Memory B cell (primary cell): ENCODE results near the gene ADCY3.

ENCODE experiments used
- ATAC-seq: fragments of 150-1000 bp; cut with Tn5 transposase; 2 replicates; pipeline ENCODE4 v1.10.0; 2021; ENCODE audit warnings: low read depth, mild to moderate bottlenecking, moderate library complexity
- DNase-seq, 2 donors: peaks; one replicate each; pipeline ENCODE4 v3.0.0; 2022; ENCODE audit warnings: low spot score in 2 of 2
- H3K27ac Mint-ChIP-seq: one replicate; pipeline ENCODE4 v1.8.0; 2022; ENCODE audit warnings: mild to moderate bottlenecking, moderate library complexity, mixed read lengths
- H3K27me3 Mint-ChIP-seq: one replicate; pipeline ENCODE4 v1.8.0; 2022; ENCODE audit warnings: mixed read lengths
- H3K36me3 Mint-ChIP-seq: one replicate; pipeline ENCODE4 v1.8.0; 2022; ENCODE audit warnings: mild to moderate bottlenecking, mixed read lengths
- H3K4me1 Mint-ChIP-seq: one replicate; pipeline ENCODE4 v1.8.0; 2022; ENCODE audit warnings: mixed read lengths
- H3K4me3 Mint-ChIP-seq: one replicate; pipeline ENCODE4 v1.8.0; 2022; ENCODE audit warnings: mild to moderate bottlenecking, moderate library complexity, mixed read lengths
- H3K9me3 Mint-ChIP-seq: one replicate; pipeline ENCODE4 v1.8.0; 2022; ENCODE audit warnings: mixed read lengths

Gene ADCY3

DNA sequence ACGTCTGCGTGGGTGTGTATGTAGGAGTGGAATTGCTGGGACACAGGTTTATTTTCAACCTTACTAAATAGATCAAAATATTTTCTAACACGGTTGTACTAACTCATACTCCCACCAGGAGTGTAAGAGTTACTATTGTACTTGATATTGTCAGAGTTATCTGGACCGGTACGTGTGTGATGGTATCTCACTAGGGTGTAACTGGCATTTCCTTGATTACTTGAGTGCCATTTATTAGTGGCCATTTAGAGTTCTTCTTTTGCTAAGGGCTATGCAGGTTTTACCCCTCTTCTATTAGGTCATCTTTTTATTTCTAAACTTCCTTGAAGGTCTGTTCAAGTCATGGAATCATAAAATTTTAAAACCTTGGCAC, 93.3 kb downstream of the ADCY3 start:
- no peaks in the 10 kb centered on the region for H3K27me3 Mint-ChIP-seq
- H3K27ac Mint-ChIP-seq: no peak overlapping the region
- ATAC-seq: no peak
- DNase-seq: no peak
- no peaks in the 10 kb centered on the region for H3K9me3 Mint-ChIP-seq
- peaks cover 7% of the 10 kb centered on the region for H3K36me3 Mint-ChIP-seq
- H3K4me1 Mint-ChIP-seq: peaks cover 9% of the 10 kb centered on the region
- H3K4me3 Mint-ChIP-seq: no peak overlapping the region

DNA sequence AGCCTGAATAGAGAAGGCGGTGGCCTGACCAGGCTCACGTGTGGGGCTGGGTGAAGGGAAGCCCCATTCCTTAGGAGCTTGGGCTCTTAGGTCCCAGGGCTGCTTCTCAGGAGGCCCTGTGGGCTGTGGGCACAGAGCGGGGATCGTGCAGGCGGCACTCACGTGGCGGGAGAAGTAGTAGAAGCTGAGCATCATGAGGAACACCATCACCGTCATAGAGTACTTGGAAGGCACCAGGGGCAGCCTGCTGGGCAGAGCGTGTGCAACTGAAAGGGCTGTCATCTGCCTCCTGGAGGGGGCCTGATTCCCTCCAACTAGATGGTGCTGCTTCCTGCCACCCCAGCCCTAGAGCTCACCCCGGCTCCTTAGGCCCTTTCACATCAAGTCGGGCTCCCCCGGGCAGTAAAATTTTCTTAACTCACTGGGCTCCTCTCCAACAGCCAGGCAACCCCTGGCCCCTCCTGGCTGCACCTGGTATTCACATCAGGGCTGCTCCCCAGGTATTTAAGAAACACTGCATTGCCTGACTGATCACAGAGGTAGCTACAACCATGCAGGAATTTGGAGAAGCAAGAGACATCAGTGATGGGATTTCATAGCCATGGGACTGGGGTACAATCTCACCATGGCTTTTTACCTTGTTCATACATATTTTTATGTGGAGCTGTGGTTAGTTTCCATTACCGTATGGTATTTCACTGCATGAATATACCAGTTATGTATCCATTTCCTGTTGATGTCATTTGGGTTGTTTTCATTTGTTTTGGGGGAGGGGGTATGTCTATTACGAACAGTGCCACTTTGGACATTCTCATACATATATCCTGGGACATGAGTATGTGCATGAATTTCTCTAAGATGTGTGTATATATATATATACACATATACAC, 93.9 kb downstream of the ADCY3 start:
- Mint-ChIP-seq H3K36me3 (peaks cover 9% of the 10 kb centered on the region), H3K27ac (peak overlapping the region; percentile 16), H3K9me3 (no peaks in the 10 kb centered on the region), H3K4me1 (peaks cover 9% of the 10 kb centered on the region), H3K4me3 (no peak overlapping the region), H3K27me3 (no peaks in the 10 kb centered on the region)
- no peak for ATAC-seq
- DNase-seq: no peak

DNA sequence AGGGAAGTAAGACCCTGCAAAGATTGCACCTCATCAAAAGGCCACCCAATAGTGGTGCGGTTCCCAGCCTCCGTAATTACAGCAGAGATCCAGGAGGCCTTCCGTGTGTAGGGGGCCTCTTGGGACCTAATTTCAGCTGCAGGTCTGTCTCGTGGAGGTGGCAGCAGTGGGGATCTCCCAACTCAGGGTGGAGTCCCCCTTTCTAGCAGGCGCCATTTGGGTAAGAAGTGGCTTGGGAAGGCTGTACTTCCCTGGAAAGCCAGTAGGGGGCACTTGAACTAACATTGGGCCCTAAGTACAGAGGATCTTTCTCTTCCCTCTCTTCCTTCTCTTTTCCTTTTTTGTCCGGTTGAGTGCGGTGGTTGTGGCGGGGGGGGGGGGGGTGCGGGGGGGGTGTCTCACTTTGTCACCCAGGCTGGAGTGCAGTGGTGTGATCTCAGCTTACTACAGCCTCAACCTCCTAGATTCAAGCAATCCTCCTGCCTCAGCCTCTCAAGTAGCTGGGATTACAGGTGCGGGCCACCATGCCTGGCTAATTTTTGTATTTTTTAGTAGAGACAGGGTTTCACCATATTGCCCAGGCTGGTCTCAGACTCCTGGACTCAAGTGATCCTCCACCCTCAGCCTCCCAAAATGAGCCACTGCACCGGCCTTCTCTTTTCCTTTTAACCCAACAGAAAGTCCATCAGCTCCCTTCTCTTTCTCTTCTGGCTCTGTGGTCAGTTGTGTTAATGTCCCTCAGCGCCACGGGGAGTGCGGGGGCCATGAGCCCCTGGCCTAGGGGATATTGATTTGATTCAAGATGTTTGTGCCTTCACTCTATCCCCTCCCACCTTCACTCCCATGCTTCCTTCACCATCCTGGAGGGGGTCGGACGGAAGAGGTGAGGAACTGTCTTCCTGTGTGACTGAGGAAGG, 94.8 kb downstream of the ADCY3 start:
- Mint-ChIP-seq H3K9me3 (no peaks in the 10 kb centered on the region), H3K4me1 (peaks cover 9% of the 10 kb centered on the region), H3K27ac (peak overlapping the region; percentile 16), H3K4me3 (no peak overlapping the region), H3K36me3 (peaks cover 13% of the 10 kb centered on the region), H3K27me3 (no peaks in the 10 kb centered on the region)
- ATAC-seq (peak; percentile 64), DNase-seq (peak in 1 of 2 donors; percentile 26)

DNA sequence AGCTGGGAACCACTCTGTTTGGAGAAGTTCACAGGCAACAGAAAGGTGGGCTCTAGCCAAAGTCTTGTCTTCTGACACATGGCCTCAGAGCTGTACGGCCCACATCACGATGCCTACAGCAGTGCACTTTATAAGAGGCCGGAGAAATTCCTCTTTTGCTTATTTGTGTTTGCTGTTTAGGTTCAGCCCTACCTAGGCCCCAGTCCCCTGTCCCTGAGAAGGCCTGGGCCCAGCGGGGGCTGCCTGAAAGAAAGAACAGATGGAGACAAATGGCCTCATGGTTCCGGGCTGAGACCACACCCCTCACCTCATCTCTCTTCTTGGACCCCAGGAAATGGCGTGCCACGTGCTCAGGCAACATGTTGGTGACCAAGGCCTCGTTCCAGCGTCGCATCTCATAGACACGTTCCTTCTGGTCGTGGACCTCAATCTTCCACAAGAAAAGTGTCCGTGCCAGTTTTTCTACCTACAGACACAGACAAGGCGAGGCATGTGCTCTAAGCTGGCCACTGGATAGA, 95.9 kb downstream of the ADCY3 start:
- Mint-ChIP-seq H3K27me3 (no peaks in the 10 kb centered on the region), H3K4me3 (no peak overlapping the region), H3K27ac (no peak overlapping the region), H3K9me3 (no peaks in the 10 kb centered on the region), H3K4me1 (peaks cover 9% of the 10 kb centered on the region), H3K36me3 (peaks cover 15% of the 10 kb centered on the region)
- ATAC-seq (no peak), DNase-seq (no peak)

DNA sequence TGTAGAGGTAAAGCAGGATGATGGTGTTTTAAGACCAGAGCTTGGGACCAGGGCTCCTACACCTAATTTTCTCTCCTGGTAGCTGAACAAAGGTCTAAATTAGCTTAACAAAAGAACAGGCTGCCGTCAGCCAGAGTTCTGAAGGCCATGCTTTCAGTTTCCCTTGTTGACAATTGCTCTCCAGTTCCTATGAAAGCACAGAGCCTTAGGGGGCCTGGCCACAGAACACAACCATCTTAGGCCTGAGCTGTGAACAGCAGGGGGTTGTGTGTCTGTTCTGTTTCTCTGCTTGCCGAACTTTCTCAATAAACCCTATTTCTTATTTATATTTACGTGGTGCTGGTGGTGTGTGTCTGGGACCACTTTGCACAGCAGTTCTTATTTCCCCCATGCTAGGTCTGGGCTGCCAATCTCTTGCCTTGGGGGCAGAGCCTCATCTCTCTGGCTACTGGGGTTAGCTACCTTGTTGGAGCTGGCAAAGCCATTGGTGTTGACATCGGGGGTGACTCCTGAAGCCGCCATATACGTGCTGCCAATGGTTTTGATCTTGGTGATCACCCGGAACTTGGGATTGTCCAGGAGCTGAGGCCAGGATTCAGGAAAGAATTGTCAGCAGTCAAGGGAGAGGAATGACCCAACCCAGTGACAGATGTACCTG, 97.9 kb downstream of the ADCY3 start:
- DNase-seq: no peak
- Mint-ChIP-seq H3K27me3 (no peaks in the 10 kb centered on the region), H3K36me3 (peaks cover 20% of the 10 kb centered on the region), H3K27ac (no peak overlapping the region), H3K4me1 (peaks cover 5% of the 10 kb centered on the region), H3K4me3 (no peak overlapping the region), H3K9me3 (no peaks in the 10 kb centered on the region)
- ATAC-seq: no peak

DNA sequence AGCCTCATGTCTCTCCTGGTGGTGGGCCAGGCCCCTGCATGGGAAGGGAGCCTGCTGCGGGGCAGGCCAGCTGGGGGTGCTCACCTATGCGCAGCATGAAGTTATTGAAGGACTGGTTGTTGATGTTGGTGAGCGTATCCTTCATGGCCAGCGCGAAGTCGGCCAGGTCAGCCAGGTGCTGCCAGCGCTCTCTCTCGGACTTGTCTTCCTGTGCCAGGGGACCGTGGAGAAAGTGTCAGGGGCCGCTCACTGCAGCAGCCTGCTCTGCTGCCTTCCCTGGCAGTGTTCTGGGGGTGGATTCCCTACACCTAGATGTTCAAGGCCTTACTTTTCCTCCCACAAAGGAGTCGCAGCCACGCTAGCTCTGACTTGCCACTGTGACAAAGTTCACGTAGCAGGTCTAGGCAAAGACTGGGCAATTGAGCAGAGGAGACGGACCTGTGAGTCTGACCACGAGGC, 98.6 kb downstream of the ADCY3 start:
- H3K36me3 Mint-ChIP-seq: peaks cover 21% of the 10 kb centered on the region
- H3K4me1 Mint-ChIP-seq: peaks cover 4% of the 10 kb centered on the region
- no peaks in the 10 kb centered on the region for H3K27me3 Mint-ChIP-seq
- no peak for DNase-seq
- H3K9me3 Mint-ChIP-seq: no peaks in the 10 kb centered on the region
- ATAC-seq: no peak
- H3K27ac Mint-ChIP-seq: peak overlapping the region; percentile 5
- H3K4me3 Mint-ChIP-seq: no peak overlapping the region

DNA sequence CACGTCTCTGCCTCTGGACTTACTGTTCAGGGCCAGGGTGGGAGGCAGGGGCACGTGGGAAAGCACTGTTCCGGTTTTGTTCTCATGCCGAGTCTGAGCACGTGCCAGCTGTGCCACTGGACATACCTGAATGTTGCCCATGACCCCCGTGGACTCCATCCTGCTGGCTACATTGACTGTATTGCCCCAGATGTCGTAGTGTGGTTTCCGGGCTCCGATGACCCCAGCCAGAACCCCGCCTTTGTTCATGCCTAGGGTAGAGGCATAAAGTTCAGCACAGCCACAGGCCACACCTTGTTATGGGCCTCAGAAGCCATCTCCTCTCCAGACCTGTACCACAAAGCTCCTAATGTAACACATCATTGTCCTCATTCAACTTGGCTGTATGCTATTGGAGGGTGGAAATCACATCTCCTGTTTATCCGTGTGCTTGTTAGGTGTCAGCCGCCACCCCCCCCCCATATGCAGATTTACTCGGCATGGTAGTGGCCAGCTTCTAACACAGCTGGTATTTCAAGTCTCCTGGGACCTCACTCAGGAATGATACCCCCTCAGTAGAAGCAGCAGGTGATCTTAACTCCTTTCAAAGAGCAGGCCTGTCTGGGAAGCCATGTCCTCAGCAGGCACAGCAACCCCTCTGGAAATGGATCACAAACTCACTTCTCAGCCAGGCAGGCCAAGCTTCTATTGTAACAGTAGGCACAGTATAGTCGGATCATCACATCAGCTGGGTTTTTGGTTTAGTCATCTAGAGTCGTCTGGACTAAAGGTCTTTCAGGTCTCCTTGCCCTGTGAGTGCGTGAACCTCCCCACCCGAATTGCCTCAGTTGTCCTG, 99.2 kb downstream of the ADCY3 start:
- H3K4me3 Mint-ChIP-seq: no peak overlapping the region
- H3K4me1 Mint-ChIP-seq: no peaks in the 10 kb centered on the region
- H3K36me3 Mint-ChIP-seq: peaks cover 22% of the 10 kb centered on the region
- peak overlapping the region; percentile 5 for H3K27ac Mint-ChIP-seq
- ATAC-seq: no peak
- H3K9me3 Mint-ChIP-seq: no peaks in the 10 kb centered on the region
- H3K27me3 Mint-ChIP-seq: no peaks in the 10 kb centered on the region
- no peak for DNase-seq

DNA sequence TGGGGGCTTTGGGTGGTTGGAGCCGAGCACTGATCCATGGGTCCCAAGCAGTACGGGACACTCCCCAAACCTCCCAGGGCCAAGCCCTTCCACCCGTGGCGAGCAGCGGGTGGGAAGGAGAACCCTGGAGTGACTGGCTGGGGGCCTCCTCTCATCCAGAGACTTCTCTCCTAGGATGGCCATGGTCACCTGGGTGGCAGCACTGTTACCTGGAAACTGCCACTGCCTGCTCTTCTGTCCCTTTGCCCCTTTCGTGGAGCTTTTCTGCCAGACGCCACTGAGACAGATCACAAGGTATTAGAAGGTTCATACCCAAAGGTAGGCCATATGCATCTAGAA, 99.9 kb downstream of the ADCY3 start:
- Mint-ChIP-seq H3K9me3 (no peaks in the 10 kb centered on the region), H3K27ac (no peak overlapping the region), H3K4me3 (no peak overlapping the region), H3K27me3 (no peaks in the 10 kb centered on the region), H3K4me1 (no peaks in the 10 kb centered on the region), H3K36me3 (peaks cover 22% of the 10 kb centered on the region)
- ATAC-seq (no peak), DNase-seq (no peak)

DNA sequence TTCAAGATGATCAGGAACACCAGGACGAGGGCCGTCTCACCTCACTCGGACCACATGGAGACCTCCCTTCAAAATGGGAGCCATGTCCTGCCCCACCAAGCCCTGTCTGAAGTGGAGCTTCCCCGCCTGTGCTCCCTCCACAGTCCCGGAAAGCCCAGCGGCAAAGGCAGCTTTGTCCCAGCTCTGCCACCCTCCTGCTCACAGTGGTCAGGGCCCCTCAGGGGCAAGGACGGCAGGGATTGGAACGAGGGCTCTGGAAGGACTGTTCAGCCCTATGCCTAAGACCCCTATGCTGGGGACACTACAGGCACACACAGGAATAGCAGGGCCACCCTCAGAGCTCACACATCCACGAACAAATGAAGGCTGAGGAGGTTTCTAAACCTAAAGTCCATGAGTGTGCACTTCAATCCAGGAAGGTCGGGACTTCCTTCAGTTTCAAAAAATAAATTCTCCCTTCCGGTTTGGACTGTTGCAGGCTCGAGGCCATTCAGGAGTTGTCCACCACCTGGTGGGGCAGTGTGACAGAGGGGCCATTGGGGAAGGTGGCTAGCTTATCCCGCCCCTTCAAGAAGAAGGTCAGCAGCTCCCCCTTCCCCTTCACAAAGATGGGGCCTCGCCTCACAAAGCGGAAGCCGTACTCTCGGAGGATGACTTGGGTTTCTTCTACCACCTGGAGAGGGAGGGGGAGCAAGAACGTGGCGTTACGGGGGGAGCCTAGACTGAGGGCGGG, 100.4 kb downstream of the ADCY3 start:
- Mint-ChIP-seq H3K9me3 (no peaks in the 10 kb centered on the region), H3K27ac (no peak overlapping the region), H3K4me3 (no peak overlapping the region), H3K4me1 (no peaks in the 10 kb centered on the region), H3K36me3 (peaks cover 23% of the 10 kb centered on the region), H3K27me3 (no peaks in the 10 kb centered on the region)
- no peak for ATAC-seq
- DNase-seq: no peak

DNA sequence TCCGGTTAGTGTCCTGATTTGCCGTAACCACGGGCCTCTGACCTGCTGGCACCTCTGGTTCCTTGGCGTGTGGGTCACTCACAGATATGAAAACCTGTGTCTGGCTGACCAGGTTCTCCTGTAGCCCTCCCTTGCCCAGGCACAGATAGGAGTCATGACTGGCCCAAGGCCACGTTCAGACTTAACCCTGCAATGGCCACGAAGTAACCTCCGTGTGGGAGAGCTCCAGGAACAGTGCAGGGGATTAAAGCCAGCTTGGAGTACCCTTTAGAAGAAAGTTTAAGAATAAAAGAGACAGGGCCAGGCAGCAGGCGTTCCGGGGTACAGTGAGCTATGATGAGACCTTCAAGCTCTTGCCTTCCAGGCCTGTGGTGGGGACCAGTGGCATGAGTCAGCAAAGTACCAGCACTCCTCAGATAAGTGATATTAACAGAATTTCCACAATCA, 101.3 kb downstream of the ADCY3 start:
- ATAC-seq (no peak), DNase-seq (no peak)
- peaks cover 28% of the 10 kb centered on the region for H3K36me3 Mint-ChIP-seq
- H3K4me3 Mint-ChIP-seq: no peak overlapping the region
- H3K27ac Mint-ChIP-seq: no peak overlapping the region
- no peaks in the 10 kb centered on the region for H3K4me1 Mint-ChIP-seq
- no peaks in the 10 kb centered on the region for H3K27me3 Mint-ChIP-seq
- no peaks in the 10 kb centered on the region for H3K9me3 Mint-ChIP-seq

DNA sequence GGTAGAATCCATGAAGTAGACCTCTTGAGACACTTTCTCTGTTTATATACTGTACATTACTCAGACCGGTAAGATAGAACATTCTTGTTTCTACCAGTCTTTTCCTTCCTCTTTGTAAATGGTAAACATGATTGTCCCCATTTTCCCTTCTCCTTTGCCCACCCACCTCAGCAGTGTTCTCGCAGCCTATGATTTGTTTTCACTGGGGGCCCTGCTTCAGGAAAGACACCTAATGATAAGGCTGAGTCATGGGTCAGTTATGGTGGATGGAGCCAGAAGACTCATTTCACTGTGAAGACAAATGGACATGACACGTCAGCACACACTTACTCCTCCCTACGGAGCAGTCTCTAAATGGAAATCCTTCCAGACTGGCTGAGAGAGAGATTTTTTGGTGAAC, 103.2 kb downstream of the ADCY3 start:
- no peak for ATAC-seq
- Mint-ChIP-seq H3K9me3 (no peaks in the 10 kb centered on the region), H3K27ac (no peak overlapping the region), H3K4me1 (no peaks in the 10 kb centered on the region), H3K27me3 (no peaks in the 10 kb centered on the region), H3K36me3 (peaks cover 25% of the 10 kb centered on the region), H3K4me3 (no peak overlapping the region)
- no peak for DNase-seq

DNA sequence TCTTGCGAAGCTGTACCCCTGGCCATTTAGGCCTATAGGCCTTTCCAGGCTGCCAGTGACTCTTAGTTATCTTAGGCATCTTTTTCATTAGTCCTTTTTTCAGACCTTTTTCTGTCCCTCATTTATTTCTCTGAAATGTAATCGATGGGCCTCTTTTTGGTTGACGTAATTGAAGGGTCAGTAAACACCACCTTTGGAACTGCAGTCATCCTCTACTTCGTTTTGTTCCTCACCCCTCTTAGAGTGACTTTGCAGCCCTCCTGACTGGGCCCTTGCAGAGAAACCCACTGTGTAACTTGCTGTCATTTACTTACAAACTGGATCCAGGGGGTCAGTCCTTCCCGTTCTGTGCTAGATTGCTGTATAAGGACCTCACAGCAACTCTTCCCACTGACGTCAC, 103.6 kb downstream of the ADCY3 start:
- ATAC-seq (no peak), DNase-seq (no peak)
- no peak overlapping the region for H3K27ac Mint-ChIP-seq
- H3K9me3 Mint-ChIP-seq: no peaks in the 10 kb centered on the region
- peaks cover 25% of the 10 kb centered on the region for H3K36me3 Mint-ChIP-seq
- H3K27me3 Mint-ChIP-seq: no peaks in the 10 kb centered on the region
- H3K4me3 Mint-ChIP-seq: no peak overlapping the region
- H3K4me1 Mint-ChIP-seq: no peaks in the 10 kb centered on the region

DNA sequence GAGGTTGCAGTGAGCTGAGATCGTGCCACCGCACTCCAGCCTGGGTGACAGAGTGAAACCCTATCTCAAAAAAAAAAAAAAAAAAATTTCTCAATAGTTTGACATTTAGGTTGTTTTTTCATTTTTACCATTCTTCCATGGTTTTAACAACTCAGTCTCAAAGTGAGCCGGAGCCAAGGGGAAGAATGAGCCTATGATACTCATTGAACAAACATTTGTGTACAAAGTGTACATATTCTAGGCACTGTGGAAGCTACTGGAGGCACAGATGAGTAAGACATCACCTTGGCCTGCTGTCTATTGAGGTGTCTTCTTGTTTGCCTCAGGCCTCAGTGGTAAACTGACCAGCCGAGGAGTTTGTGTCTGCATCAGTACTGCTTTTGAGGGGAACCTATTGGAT, 104.9 kb downstream of the ADCY3 start:
- no peaks in the 10 kb centered on the region for H3K27me3 Mint-ChIP-seq

More for the DNA sequence above, 104.9 kb downstream of the ADCY3 start:
- Mint-ChIP-seq H3K36me3 (peaks cover 18% of the 10 kb centered on the region), H3K9me3 (no peaks in the 10 kb centered on the region), H3K4me3 (no peak overlapping the region), H3K27ac (no peak overlapping the region), H3K4me1 (no peaks in the 10 kb centered on the region)
- DNase-seq (no peak), ATAC-seq (no peak)
